Adipose tissue (tissue), 3 donors: Measurements from ENCODE around the gene TMEM30A. TPM values are rescaled to one million over a fixed set of nuclear protein-coding genes. Genes with fewer than 3 reads are reported as not detected.
A peak's percentile ranks its signal among the peaks of the same experiment; 100 is the strongest.

ENCODE experiments used
- H3K27ac ChIP-seq: one replicate; pipeline ENCODE4 v1.5.1; 2013; ENCODE audit warnings: low read depth, low read length
- WGBS, 3 donors: extraction: QIAGEN DNeasy Blood & Tissue Kit; methylation state at CpG; one replicate each; pipeline ENCODE4 v1.1.7; 2013; 5-methylcytosine and 5-hydroxymethylcytosine counted together
- polyA plus RNA-seq, 3 donors: library from polyadenylated mRNA; stranded (reverse); fragments of 200-250 nt; gene quantifications; one replicate each; pipeline ENCODE4 v1.2.3, GENCODE V29; 2013
- donor health status: healthy with polysubstance abuse.
- donor health status: Bipolar disorder and iron deficiency.
- donor health status: healthy.

The TMEM30A gene
- polyA plus RNA-seq = 10 to 100 TPM; 24.9 to 39.2 (median 36.5) TPM

- WGBS, 3 donors = 0% methylated on average over 55 of the region's 55 CpGs
These were observed at the start of gene TMEM30A for GRCh38 chr6:75284632-75285282. Gene TMEM30A (minus strand): TSS chr6:75284792. CDS start chr6:75284638, 154 bp downstream.

GRCh38 chr6:75333676-75334200 lies 49.1 kb upstream of the TMEM30A start:
- no peak overlapping the region for H3K27ac ChIP-seq
- WGBS, 3 donors = 37 to 87% (median 82%) methylated on average over 2 of the region's 2 CpGs

More at GRCh38 chr6:75284632-75285282, at the start of gene TMEM30A:
- peak within 1 kb of the TSS; percentile 49 for H3K27ac ChIP-seq

GRCh38 chr6:75331151-75331550 lies 46.6 kb upstream of the TMEM30A start:
- H3K27ac ChIP-seq = no peak overlapping the region
- WGBS, 3 donors = 92 to 95% (median 94%) methylated on average over 2 of the region's 2 CpGs

GRCh38 chr6:75329703-75330102 lies 45.1 kb upstream of the TMEM30A start:
- no peak overlapping the region for H3K27ac ChIP-seq
- WGBS, 3 donors = 97 to 100% (median 98%) methylated on average over 1 of the region's 1 CpG

- no peak overlapping the region for H3K27ac ChIP-seq
- 81 to 94% (median 89%) methylated on average over 1 of the region's 1 CpG for WGBS, 3 donors
These were observed 43.2 kb upstream of the TMEM30A start for GRCh38 chr6:75327807-75328206.

GRCh38 chr6:75326557-75327258 lies 42.1 kb upstream of the TMEM30A start:
- WGBS, 3 donors = 79 to 94% (median 84%) methylated on average over 2 of the region's 2 CpGs
- no peak overlapping the region for H3K27ac ChIP-seq

- no peak overlapping the region for H3K27ac ChIP-seq
- 47 to 83% (median 73%) methylated on average over 2 of the region's 2 CpGs for WGBS, 3 donors
These were observed 34.3 kb upstream of the TMEM30A start for GRCh38 chr6:75318900-75319299.

- WGBS, 3 donors = 49 to 80% (median 58%) methylated on average over 4 of the region's 4 CpGs
- H3K27ac ChIP-seq = no peak overlapping the region
These were observed 33.1 kb upstream of the TMEM30A start for GRCh38 chr6:75317503-75318206.

- no peak overlapping the region for H3K27ac ChIP-seq
These were observed 31.4 kb upstream of the TMEM30A start for GRCh38 chr6:75315978-75316377.

- no peak overlapping the region for H3K27ac ChIP-seq
- WGBS, 3 donors = 75 to 79% (median 76%) methylated on average over 11 of the region's 11 CpGs
These were observed 23.8 kb upstream of the TMEM30A start for GRCh38 chr6:75308250-75308988.

- no peak overlapping the region for H3K27ac ChIP-seq
- WGBS, 3 donors = 49 to 70% (median 67%) methylated on average over 2 of the region's 2 CpGs
These were observed 22.9 kb upstream of the TMEM30A start for GRCh38 chr6:75307364-75308004.

- H3K27ac ChIP-seq = no peak overlapping the region
- 65 to 71% (median 69%) methylated on average over 3 of the region's 3 CpGs for WGBS, 3 donors
These were observed 21.5 kb upstream of the TMEM30A start for GRCh38 chr6:75306064-75306463.

- 63 to 75% (median 66%) methylated on average over 5 of the region's 5 CpGs for WGBS, 3 donors
- no peak overlapping the region for H3K27ac ChIP-seq
These were observed 21.0 kb upstream of the TMEM30A start for GRCh38 chr6:75305573-75305972.

GRCh38 chr6:75302280-75302679 lies 17.7 kb upstream of the TMEM30A start:
- 79 to 92% (median 83%) methylated on average over 3 of the region's 3 CpGs for WGBS, 3 donors
- no peak overlapping the region for H3K27ac ChIP-seq

GRCh38 chr6:75301537-75301936 lies 16.9 kb upstream of the TMEM30A start:
- H3K27ac ChIP-seq = no peak overlapping the region

GRCh38 chr6:75301088-75301487 lies 16.5 kb upstream of the TMEM30A start:
- 92 to 98% (median 92%) methylated on average over 2 of the region's 2 CpGs for WGBS, 3 donors
- no peak overlapping the region for H3K27ac ChIP-seq

GRCh38 chr6:75300531-75300855 lies 15.9 kb upstream of the TMEM30A start:
- H3K27ac ChIP-seq = no peak overlapping the region
- WGBS, 3 donors = 7 to 78% (median 29%) methylated on average over 1 of the region's 1 CpG

GRCh38 chr6:75299801-75300530 lies 15.4 kb upstream of the TMEM30A start:
- H3K27ac ChIP-seq = no peak overlapping the region
- 48 to 72% (median 56%) methylated on average over 2 of the region's 2 CpGs for WGBS, 3 donors
